Mucosa of descending colon (tissue), 3 donors: Measurements from ENCODE around the gene STPG3. TPM values are rescaled to one million over a fixed set of nuclear protein-coding genes. Genes with fewer than 3 reads are reported as not detected.
"Not testable (repeated sequence)": the region's sequence is repeated elsewhere in the genome, so short reads cannot be mapped to it uniquely, and the experiment has no call there.

Experiments
- ATAC-seq: fragments of 200-7000 bp; cut with Tn5 transposase; one replicate; pipeline ENCODE4 v1.9.1; 2020; ENCODE audit warnings: mild to moderate bottlenecking, moderate library complexity
- DNase-seq, 3 donors: peaks; one replicate each; pipeline ENCODE4 v3.0.0-alpha.2; 2020
- H3K36me3 ChIP-seq: fragments of 200-600 bp; one replicate; pipeline ENCODE4 v1.8.0; 2021; ENCODE audit warnings: low read depth, mild to moderate bottlenecking
- H3K4me1 ChIP-seq: fragments of 200-600 bp; one replicate; pipeline ENCODE4 v1.8.0; 2021; ENCODE audit warnings: low read depth, mild to moderate bottlenecking
- H3K4me3 ChIP-seq: fragments of 200-600 bp; one replicate; pipeline ENCODE4 v1.8.0; 2021; ENCODE audit warnings: mild to moderate bottlenecking
- H3K9me3 ChIP-seq: fragments of 200-600 bp; one replicate; pipeline ENCODE4 v1.8.0; 2021; ENCODE audit warnings: mild to moderate bottlenecking
- intact Hi-C, 2 donors: fragments of 100-400 bp; cut with DNase I in 1 of 2; cut with micrococcal nuclease in 1 of 2; formaldehyde crosslinking; loops; one replicate each; pipeline versions ENCODE4 v1.11.0 to v1.11.1; 2022; cut with DNase I, micrococcal nuclease
- total RNA-seq, 3 donors: library from RNA; stranded (reverse); fragmentation: NEBNext Ultra II Directional in 2 of 3; extraction: Animal tissue kit (Norgen Biotek cat#: 25700) in 2 of 3; gene quantifications; one replicate each; pipeline versions ENCODE4 v1.2.1 to v1.2.4, GENCODE V29; 2021 to 2023
- TF ChIP-seq, protein P1 (sequence below): fragments of 200-600 bp; IDR thresholded peaks from one replicate; pipeline ENCODE4 v1.8.0; 2022; ENCODE audit warnings: antibody characterized with exemption, mild to moderate bottlenecking
- donor health status: DM: no; HTN: no; CAD: no; lungs with moderate emphysema.
- donor health status: DM: no; HTN: no; CAD: no.
- donor health status: DM: no; HTN: yes; CAD: no.

The STPG3 gene
- total RNA-seq, 3 donors from 2014 or later: not detected

DNA sequence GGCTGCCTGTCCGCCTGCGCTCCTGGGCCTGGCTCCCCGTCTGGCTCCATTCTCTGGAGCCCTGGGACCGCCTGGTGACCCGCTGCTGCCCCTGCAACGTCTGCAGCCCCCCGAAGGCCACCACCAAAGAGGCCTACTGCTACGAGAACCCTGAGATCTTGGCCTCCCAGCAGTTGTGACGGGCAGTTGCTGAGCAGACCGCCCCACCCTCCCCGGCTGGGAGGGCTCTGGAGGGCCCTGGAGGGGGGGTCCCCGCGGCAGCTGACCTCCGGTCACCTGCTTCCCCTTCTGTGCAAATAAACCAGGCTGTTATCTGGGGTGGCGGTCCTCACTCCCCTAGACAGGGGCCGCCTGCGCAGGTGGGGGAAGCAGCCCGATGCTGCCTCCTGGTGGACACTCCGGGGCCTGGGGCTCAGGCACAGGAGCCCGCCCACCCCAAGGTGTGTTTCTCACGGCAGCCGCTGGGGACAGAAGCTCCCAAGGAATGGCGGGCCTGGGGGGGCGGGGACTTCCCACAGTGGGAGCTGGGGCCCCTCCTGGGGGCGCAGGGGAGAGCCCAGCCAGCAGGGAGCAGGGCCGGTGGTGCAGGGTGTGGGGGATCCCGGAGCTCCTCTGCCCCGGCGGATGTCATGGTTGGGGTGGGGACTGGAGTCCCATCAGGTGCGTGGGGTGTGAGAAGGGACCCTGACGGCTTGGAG, 14.7 kb upstream of the STPG3 start:
- Histone ChIP-seq H3K4me1 (peaks cover 46% of the 10 kb centered on the region), H3K9me3 (no peaks in the 10 kb centered on the region), H3K4me3 (no peak overlapping the region), H3K36me3 (peaks cover 4% of the 10 kb centered on the region)
- intact Hi-C loops: loop anchor here (5.0 kb wide), 1 partner anchor 119 kb away; no protein-coding TSS in a partner anchor
- ATAC-seq (peak; percentile 51), DNase-seq (peak; percentile 92 to 96 (median 93))
- TF ChIP-seq, protein P1, sequence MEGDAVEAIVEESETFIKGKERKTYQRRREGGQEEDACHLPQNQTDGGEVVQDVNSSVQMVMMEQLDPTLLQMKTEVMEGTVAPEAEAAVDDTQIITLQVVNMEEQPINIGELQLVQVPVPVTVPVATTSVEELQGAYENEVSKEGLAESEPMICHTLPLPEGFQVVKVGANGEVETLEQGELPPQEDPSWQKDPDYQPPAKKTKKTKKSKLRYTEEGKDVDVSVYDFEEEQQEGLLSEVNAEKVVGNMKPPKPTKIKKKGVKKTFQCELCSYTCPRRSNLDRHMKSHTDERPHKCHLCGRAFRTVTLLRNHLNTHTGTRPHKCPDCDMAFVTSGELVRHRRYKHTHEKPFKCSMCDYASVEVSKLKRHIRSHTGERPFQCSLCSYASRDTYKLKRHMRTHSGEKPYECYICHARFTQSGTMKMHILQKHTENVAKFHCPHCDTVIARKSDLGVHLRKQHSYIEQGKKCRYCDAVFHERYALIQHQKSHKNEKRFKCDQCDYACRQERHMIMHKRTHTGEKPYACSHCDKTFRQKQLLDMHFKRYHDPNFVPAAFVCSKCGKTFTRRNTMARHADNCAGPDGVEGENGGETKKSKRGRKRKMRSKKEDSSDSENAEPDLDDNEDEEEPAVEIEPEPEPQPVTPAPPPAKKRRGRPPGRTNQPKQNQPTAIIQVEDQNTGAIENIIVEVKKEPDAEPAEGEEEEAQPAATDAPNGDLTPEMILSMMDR: peak; percentile 99

DNA sequence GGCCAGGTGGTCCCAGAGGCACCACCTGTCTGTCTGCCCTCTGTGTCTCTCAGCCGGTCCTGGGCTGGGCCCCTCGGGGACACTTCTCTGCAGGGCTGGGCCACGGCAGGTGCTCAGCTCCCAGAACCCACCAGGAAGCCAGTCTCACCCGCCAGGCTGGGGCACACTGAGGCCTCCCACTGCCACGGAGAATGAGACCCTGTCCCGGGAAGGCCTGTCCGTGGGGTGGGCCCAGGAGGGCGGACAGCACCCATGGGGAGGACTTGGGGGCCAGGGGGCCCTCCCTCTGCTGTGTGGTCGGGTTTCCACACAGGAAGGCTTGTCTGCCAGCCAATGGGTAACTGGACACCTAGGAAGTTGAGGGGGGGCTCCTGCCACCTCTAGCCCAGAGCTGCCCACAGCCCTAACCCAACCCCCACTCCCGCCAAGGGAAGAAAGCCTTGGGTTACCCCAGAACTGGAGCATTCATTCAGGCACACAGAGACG, 14.1 kb upstream of the STPG3 start:
- DNase-seq (peak in 1 of 3 donors; percentile 23), ATAC-seq (no peak)
- H3K9me3 ChIP-seq: no peaks in the 10 kb centered on the region
- H3K4me3 ChIP-seq: no peak overlapping the region
- H3K36me3 ChIP-seq: peaks cover 4% of the 10 kb centered on the region
- TF ChIP-seq, protein P1: no peak
- intact Hi-C loops: loop anchor here (5.0 kb wide), 1 partner anchor 120 kb away; no protein-coding TSS in a partner anchor
- H3K4me1 ChIP-seq: peaks cover 46% of the 10 kb centered on the region

DNA sequence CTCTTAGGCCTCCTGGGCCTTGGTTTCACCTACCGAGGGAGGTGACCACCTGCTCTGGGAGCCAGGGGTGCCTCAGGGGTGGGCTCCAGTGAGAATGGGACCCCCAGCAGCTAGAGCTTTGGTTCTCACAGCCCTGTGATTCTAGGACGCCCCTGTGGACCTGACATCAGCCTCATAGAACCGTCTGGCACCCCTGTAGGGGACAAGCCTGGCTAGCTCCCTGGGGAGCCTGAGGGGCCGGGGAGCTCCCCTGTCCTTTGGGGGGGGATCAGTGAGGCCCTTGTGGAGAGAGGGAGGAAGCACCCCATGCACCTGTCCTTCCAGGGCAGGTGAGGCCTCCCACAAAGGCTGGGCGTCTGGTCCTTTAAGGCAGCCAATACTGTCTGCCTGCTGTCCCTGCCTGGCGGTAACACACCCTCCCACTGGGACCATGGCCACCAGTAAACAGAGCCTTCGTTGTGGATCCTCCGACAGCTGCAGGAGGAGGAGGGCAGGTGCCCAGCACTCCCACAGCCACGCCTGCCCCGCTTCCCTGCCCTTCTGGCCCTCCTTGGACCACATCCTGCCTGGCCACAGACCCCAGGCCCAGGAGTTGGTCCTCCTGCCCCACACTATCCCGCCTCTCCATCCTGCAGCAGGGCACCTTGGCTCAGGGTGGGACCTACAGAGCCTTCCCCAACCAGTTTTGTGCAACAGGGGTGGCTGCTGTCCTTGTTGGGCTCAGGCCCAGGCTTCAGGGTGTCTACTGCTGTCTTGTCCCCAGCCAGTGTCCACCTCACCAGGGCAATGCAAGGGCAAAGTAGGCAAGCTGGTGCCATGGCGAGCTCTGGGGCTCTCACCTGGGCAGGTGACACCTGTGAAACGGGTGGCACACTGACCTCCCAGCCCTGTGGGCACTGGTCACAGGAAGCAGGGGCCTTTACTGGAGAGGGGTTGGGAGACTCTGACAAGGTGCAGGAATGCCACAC, 13.0 kb upstream of the STPG3 start:
- H3K36me3 ChIP-seq: peaks cover 4% of the 10 kb centered on the region
- intact Hi-C loops: loop anchor here (5.0 kb wide), 1 partner anchor 121 kb away; no protein-coding TSS in a partner anchor
- H3K4me3 ChIP-seq: no peak overlapping the region
- ATAC-seq (peak; percentile 42), DNase-seq (peak in 2 of 3 donors; percentile 72 to 81)
- H3K9me3 ChIP-seq: no peaks in the 10 kb centered on the region
- TF ChIP-seq, protein P1: no peak
- peaks cover 56% of the 10 kb centered on the region for H3K4me1 ChIP-seq

DNA sequence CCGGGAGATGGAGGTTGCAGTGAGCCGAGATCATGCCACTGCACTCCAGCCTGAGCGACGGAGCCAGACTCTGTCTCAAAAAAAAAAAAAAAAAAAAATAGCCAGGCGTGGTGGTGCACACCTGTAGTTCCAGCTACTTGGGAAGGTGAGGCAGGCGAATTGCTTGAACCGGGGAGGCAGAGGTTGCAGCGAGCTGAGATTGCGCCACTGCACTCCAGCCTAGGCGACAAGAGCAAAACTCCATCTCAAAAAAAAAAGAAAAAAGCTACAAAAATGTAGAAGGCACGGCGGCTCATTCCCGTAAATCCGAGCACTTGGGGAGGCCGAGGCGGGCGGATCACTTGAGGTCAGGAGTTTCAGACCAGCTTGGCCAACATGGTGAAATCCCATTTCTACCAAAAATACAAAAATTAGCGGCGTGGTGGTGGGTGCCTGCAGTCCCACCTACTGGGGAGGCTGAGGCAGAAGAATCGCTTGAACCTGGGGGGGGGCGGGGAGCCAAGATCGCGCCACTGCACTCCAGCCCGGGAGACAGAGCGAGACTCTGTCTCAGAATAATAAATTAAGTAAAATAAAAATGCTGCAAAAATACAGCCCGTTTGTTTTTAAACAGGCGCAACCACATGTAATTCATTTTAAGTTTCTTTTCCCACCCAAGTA, 11.4 kb upstream of the STPG3 start:
- H3K4me1 ChIP-seq: peaks cover 57% of the 10 kb centered on the region
- not testable (repeated sequence) for H3K9me3 ChIP-seq, H3K36me3 ChIP-seq, ATAC-seq, H3K4me3 ChIP-seq
- DNase-seq: peak in 1 of 3 donors; percentile 35
- intact Hi-C loops: loop anchor here (5.0 kb wide), 1 partner anchor 122 kb away; no protein-coding TSS in a partner anchor

DNA sequence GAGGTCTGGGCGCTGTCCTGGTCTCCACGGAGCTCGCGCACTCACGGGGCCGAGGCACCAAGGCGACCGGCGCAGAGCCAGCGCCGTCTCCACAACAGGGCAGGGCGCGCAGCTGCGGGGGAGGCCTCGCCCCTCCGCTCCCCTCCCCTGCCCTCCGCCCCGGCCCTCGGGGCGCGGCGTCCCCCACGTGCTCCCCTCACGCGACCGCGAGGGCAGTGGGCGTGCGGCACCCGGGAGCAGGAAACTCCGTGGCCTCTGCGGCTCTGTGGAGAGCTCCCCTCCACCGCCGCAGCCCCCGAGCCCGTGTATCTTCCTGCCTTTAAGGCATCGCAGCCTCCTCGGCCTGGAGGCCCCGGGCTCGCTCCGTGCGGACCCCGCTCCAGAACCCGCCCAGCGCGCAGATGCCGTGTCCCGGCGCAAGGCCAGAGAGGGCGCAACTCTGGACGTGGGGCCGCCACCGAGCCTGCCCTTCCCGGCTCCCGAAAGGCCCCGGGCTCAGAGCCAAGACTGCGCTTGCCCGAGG, 10.7 kb upstream of the STPG3 start:
- TF ChIP-seq, protein P1: no peak
- Histone ChIP-seq H3K9me3 (no peaks in the 10 kb centered on the region), H3K4me3 (peak overlapping the region; percentile 65), H3K36me3 (peaks cover 4% of the 10 kb centered on the region), H3K4me1 (peaks cover 57% of the 10 kb centered on the region)
- intact Hi-C loops: no loop called here
- DNase-seq: peak; percentile 79 to 88 (median 88)
- ATAC-seq: peak; percentile 57
